ENCODE results near the gene LCN15. TPM values are rescaled to one million over a fixed set of nuclear protein-coding genes. Genes with fewer than 3 reads are reported as not detected.

The LCN15 gene
- total RNA-seq, 1 experiment from 2014 or later = not detected

DNA sequence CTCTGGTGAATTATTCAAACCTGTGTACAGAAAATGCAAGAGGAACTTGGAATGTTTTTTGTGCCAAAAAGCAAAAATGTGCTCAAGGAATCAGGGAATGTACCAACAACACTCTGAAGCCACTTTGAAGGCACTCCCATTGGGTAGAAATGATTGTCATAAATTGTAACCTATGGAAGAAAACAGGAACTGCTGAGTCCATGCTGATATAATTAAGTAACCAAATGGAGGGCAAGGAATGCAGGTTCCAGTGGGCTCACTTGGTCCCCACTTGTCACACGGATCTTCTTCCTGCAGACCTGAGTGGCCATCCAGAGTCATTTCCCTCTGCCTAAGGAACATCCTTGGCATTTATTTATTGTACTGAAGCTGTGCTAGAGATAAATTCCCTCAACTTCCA lies 13.1 kb downstream of the LCN15 start:
- intact Hi-C loops (cut with micrococcal nuclease; ENCODE audit: unreplicated experiment) = no loop called here
- Histone ChIP-seq H3K79me2 (ENCODE audit: low read depth) (no peaks in the 10 kb centered on the region), H3F3A (ENCODE audit: insufficient read depth, low read depth) (no peaks in the 10 kb centered on the region), H2AFZ (no peak overlapping the region), H3K9me2 (ENCODE audit: insufficient read depth) (no peaks in the 10 kb centered on the region), H3K4me2 (no peak overlapping the region), H3K36me3 (ENCODE audit: low read depth) (no peaks in the 10 kb centered on the region), H3K4me1 (replicated peaks; ENCODE audit: insufficient read depth) (no peaks in the 10 kb centered on the region), H3K27ac (no peak overlapping the region), H3K9me3 (ENCODE audit: insufficient read depth, low read depth) (peaks cover 12% of the 10 kb centered on the region; the same call in 1 of the 2 replicates), H4K20me1 (ENCODE audit: insufficient read depth) (no peaks in the 10 kb centered on the region), H3K27me3 (ENCODE audit: insufficient read depth, low read depth) (peaks cover 64% of the 10 kb centered on the region), H3K4me3 (no peak overlapping the region)
- no peak for DNase-seq
- POLR2A ChIA-PET (ENCODE audit: unreplicated experiment) = no interaction called here
- TF ChIP-seq CTCF (conservative IDR thresholded peaks at IDR 0.05) = no peak
- no peak for TF ChIP-seq EZH2 (IDR thresholded peaks at IDR 0.05; ENCODE audit: low read depth)
- BruUV-seq (replicated peaks) = no TSS peak
- CTCF ChIA-PET = interaction anchor here (0.6 kb wide), 2 partner anchors 12 to 295 kb away, joined by 3 to 4 read pairs; no protein-coding TSS in a partner anchor

DNA sequence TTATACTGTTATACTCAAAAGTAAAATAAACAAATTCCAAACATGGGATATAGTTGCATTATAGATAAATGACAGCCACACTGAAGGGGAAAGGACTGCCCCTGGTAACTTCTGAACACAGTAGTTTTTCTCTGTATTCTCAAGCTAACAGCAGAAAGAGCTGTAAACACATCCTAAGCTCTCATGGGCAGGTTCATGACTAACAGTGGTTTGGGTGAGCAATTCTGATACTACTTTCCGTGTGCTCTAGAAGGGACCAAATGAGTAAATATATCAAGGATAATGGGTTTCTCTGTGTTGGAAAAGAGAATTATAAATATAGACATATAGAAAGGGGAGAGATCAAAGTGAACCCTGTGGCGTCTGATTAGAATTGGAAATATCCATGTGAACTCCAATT lies 13.8 kb downstream of the LCN15 start:
- no peak overlapping the region for H2AFZ ChIP-seq
- intact Hi-C loops (cut with micrococcal nuclease; ENCODE audit: unreplicated experiment) = no loop called here
- no peak overlapping the region for H3K27ac ChIP-seq
- no peak overlapping the region for H3K4me2 ChIP-seq
- H3K9me3 ChIP-seq (ENCODE audit: insufficient read depth, low read depth) = peaks cover 12% of the 10 kb centered on the region; the same call in 1 of the 2 replicates
- no peak for DNase-seq
- no peak for TF ChIP-seq CTCF (conservative IDR thresholded peaks at IDR 0.05)
- TF ChIP-seq EZH2 (IDR thresholded peaks at IDR 0.05; ENCODE audit: low read depth) = no peak
- CTCF ChIA-PET = no interaction called here
- POLR2A ChIA-PET (ENCODE audit: unreplicated experiment) = no interaction called here
- H3F3A ChIP-seq (ENCODE audit: insufficient read depth, low read depth) = no peaks in the 10 kb centered on the region
- no peaks in the 10 kb centered on the region for H3K9me2 ChIP-seq (ENCODE audit: insufficient read depth)
- no peaks in the 10 kb centered on the region for H3K79me2 ChIP-seq (ENCODE audit: low read depth)
- no TSS peak for BruUV-seq (replicated peaks)
- no peaks in the 10 kb centered on the region for H3K36me3 ChIP-seq (ENCODE audit: low read depth)
- no peaks in the 10 kb centered on the region for H3K4me1 ChIP-seq (replicated peaks; ENCODE audit: insufficient read depth)
- H3K4me3 ChIP-seq = no peak overlapping the region
- no peaks in the 10 kb centered on the region for H4K20me1 ChIP-seq (ENCODE audit: insufficient read depth)
- H3K27me3 ChIP-seq (ENCODE audit: insufficient read depth, low read depth) = peaks cover 69% of the 10 kb centered on the region

GRCh38 chr9:136748666-136749611 lies 15.4 kb downstream of the LCN15 start:
- intact Hi-C loops (cut with micrococcal nuclease; ENCODE audit: unreplicated experiment) = no loop called here
- H3K4me2 ChIP-seq = no peak overlapping the region
- H3K27ac ChIP-seq = no peak overlapping the region
- no peaks in the 10 kb centered on the region for H3K36me3 ChIP-seq (ENCODE audit: low read depth)
- TF ChIP-seq CTCF (conservative IDR thresholded peaks at IDR 0.05) (no peak), EZH2 (IDR thresholded peaks at IDR 0.05; ENCODE audit: low read depth) (no peak)
- H3K79me2 ChIP-seq (ENCODE audit: low read depth) = no peaks in the 10 kb centered on the region
- peaks cover 12% of the 10 kb centered on the region; the same call in 1 of the 2 replicates for H3K9me3 ChIP-seq (ENCODE audit: insufficient read depth, low read depth)
- H3K4me1 ChIP-seq (replicated peaks; ENCODE audit: insufficient read depth) = no peaks in the 10 kb centered on the region
- H4K20me1 ChIP-seq (ENCODE audit: insufficient read depth) = no peaks in the 10 kb centered on the region
- no peaks in the 10 kb centered on the region for H3K9me2 ChIP-seq (ENCODE audit: insufficient read depth)
- BruUV-seq (replicated peaks) = no TSS peak
- CTCF ChIA-PET = no interaction called here
- H3K4me3 ChIP-seq = no peak overlapping the region
- H3F3A ChIP-seq (ENCODE audit: insufficient read depth, low read depth) = no peaks in the 10 kb centered on the region
- peaks cover 72% of the 10 kb centered on the region for H3K27me3 ChIP-seq (ENCODE audit: insufficient read depth, low read depth)
- no peak overlapping the region for H2AFZ ChIP-seq
- POLR2A ChIA-PET (ENCODE audit: unreplicated experiment) = no interaction called here
- DNase-seq = no peak
